Ishikawa (cell line): ENCODE measurements around the gene FAM149A.

Source experiments
- CEBPB ChIP-seq: IDR thresholded peaks from 2 replicates; pipeline ENCODE4 v1.6.1; 2012
- CREB1 ChIP-seq: IDR thresholded peaks from 2 replicates; pipeline ENCODE4 v1.6.1; 2012; ENCODE audit warnings: low read depth
- EGR1 ChIP-seq: IDR thresholded peaks from 2 replicates; pipeline ENCODE4 v1.6.1; 2012
- EP300 ChIP-seq: IDR thresholded peaks from 2 replicates; pipeline ENCODE4 v1.6.1; 2012; ENCODE audit warnings: borderline replicate concordance
- FOXM1 ChIP-seq: IDR thresholded peaks from 2 replicates; pipeline ENCODE4 v1.6.1; 2012; ENCODE audit warnings: low read depth, borderline replicate concordance
- NFIC ChIP-seq: IDR thresholded peaks from 2 replicates; pipeline ENCODE4 v1.6.1; 2012
- RAD21 ChIP-seq: IDR thresholded peaks from 2 replicates; pipeline ENCODE4 v1.6.1; 2012; ENCODE audit warnings: low read depth
- REST ChIP-seq: IDR thresholded peaks from 2 replicates; pipeline ENCODE4 v1.6.1; 2012; ENCODE audit warnings: low read depth, mild to moderate bottlenecking
- TAF1 ChIP-seq: IDR thresholded peaks from 2 replicates; pipeline ENCODE4 v1.6.1; 2012; ENCODE audit warnings: low read depth, mild to moderate bottlenecking
- TCF12 ChIP-seq: IDR thresholded peaks from 2 replicates; pipeline ENCODE4 v1.6.1; 2012; ENCODE audit warnings: low read depth
- TEAD4 ChIP-seq: IDR thresholded peaks from 2 replicates; pipeline ENCODE4 v1.6.1; 2012
- USF1 ChIP-seq: IDR thresholded peaks from 2 replicates; pipeline ENCODE4 v1.6.1; 2012
- YY1 ChIP-seq: IDR thresholded peaks from 2 replicates; pipeline ENCODE4 v1.6.1; 2012; ENCODE audit warnings: low read depth
- ZBTB7A ChIP-seq: IDR thresholded peaks from 2 replicates; pipeline ENCODE4 v1.6.1; 2012; ENCODE audit warnings: low read depth
- TF ChIP-seq, protein P1 (sequence below): IDR thresholded peaks from 2 replicates; pipeline ENCODE4 v1.6.1; 2012

FAM149A gene

DNA sequence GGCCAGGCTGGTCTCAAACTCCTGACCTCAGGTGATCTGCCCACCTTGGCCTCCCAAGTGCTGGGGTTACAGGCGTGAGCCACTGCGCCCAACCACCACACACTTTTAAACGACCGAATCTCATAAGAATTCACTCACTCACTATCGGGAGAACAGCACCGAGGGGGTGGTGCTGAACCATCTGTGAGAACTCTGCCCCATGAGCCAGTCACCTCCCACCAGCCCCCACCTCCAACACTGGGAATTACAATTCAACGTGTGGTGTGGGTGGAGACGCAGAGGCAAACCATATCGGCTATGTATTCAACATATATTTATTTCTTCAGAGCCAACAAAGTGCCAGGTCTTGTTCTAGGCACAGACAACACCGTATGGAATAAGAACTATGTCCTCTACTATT, 32.0 kb upstream of the FAM149A start:
- TF ChIP-seq FOXM1 (no peak), YY1 (no peak), CREB1 (no peak), NFIC (no peak), ZBTB7A (no peak), EGR1 (no peak), USF1 (no peak), TAF1 (no peak), CEBPB (no peak), TCF12 (no peak), REST (no peak), RAD21 (no peak), TEAD4 (no peak), EP300 (no peak)
- TF ChIP-seq, protein P1, sequence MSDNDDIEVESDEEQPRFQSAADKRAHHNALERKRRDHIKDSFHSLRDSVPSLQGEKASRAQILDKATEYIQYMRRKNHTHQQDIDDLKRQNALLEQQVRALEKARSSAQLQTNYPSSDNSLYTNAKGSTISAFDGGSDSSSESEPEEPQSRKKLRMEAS = no peak

DNA sequence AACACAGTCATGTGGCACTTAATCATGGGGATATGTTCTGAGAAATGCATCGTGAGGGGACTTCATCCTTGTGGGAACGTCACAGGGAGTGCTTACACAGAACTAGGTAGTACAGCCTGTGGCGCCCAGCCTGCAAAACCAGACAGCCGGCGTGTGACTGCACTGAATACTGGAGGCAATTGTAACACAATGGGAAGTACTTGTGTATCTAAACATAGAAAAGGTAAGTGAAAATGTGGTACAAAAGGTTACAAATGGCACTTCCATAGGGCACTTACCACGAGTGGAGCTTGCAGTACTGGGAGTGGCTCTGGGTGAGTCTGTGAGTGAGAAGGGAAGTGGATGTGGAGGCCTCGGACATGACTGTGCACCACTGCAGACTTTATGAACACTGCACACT, 30.3 kb upstream of the FAM149A start:
- TF ChIP-seq EP300 (no peak), TEAD4 (no peak)

DNA sequence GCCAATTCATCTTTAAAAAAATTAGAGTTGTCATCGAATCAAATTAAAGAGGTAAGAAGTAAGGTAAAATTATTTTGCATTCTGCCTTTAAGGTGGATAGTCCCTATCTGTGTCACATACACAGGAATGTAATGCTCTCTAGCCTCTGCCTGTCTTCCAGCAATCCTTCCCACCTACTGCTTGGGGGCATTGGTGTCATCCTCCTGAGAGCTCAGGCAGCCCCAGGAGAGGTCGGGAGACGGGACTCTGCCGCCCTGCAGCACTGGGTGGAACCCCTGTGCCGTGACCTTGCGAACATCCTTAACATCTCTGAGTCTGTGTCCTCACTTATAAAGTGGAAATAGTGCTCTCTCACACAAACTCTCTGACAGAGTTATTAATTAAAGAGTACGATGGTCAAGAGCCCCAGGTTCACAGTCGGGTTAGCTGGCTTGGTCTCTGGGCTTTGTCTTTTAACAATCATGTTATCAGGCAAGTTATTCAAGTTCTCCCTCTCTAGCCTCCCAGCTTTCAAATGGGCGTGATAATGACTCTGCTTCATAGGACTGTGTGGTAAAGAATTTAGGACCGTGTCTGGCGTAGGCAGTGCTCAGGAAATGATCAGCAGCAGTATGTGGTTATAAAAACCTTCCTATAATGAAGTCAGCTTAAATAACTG, 25.4 kb upstream of the FAM149A start:
- TF ChIP-seq TEAD4 (no peak), CREB1 (no peak), CEBPB (no peak), TCF12 (no peak), NFIC (no peak), FOXM1 (no peak), USF1 (no peak), RAD21 (no peak), EGR1 (no peak), EP300 (no peak), TAF1 (no peak), ZBTB7A (no peak), REST (no peak), YY1 (no peak)
- TF ChIP-seq, protein P1 = no peak

GRCh38 chr4:186079694-186080093, 24.8 kb upstream of the FAM149A start:
- TF ChIP-seq EP300 = no peak
- TF ChIP-seq EGR1 = no peak
- no peak for TF ChIP-seq CEBPB
- TF ChIP-seq YY1 = no peak
- no peak for TF ChIP-seq CREB1
- TF ChIP-seq NFIC = no peak
- TF ChIP-seq TEAD4 = no peak
- TF ChIP-seq RAD21 = no peak
- TF ChIP-seq REST = no peak
- TF ChIP-seq, protein P1 = no peak
- no peak for TF ChIP-seq FOXM1
- TF ChIP-seq USF1 = no peak
- no peak for TF ChIP-seq TAF1
- no peak for TF ChIP-seq ZBTB7A
- TF ChIP-seq TCF12 = no peak
